GM12878 (cell line): ENCODE data around the gene SIL1. TPM values are rescaled to one million over a fixed set of nuclear protein-coding genes. Genes with fewer than 3 reads are reported as not detected.

ENCODE experiments used
- ATAC-seq: fragments of 200-7000 bp; cut with Tn5 transposase; 3 replicates; pipeline ENCODE4 v1.9.1; 2020; ENCODE audit warnings: mild to moderate bottlenecking, moderate library complexity
- BruUV-seq: library from RNA; stranded (reverse); fragments of 400-500 nt; replicated peaks from 2 replicates; lab custom pipeline; 2021; lab: Mats Ljungman, UMichigan
- CTCF ChIA-PET: fragments of 300-600 bp; sonication (Branson Sonifier 250); formaldehyde crosslinking; extraction: SDS; loops from one replicate; lab custom pipeline; 2021; ENCODE audit warnings: inconsistent platforms; lab: Yijun Ruan, JAX
- POLR2A ChIA-PET: fragments of 350-600 bp; formaldehyde crosslinking; extraction: SDS; loops from one replicate; lab custom pipeline; 2021; ENCODE audit warnings: inconsistent platforms; lab: Charles Lee
- RAD21 ChIA-PET: fragments of 300-600 bp; sonication (Branson Sonifier 250); formaldehyde crosslinking; loops from one replicate; lab custom pipeline; 2023; ENCODE audit warnings: antibody characterized with exemption; ENCODE audit not compliant: unreplicated experiment; lab: Charles Lee
- SMC1A ChIA-PET: fragments of 300-600 bp; sonication (Branson Sonifier 250); formaldehyde crosslinking; loops from one replicate; lab custom pipeline; 2023; ENCODE audit not compliant: unreplicated experiment, uncharacterized antibody; lab: Charles Lee
- DNase-seq: peaks from one replicate; pipeline ENCODE4 v3.0.0-alpha.2; 2011; ENCODE audit warnings: low read depth, low spot score
- FAIRE-seq: peaks from 3 replicates; lab custom pipeline; 2011; peaks lifted over from hg19 to GRCh38; lab: Jason Lieb, UNC
- H2AFZ ChIP-seq: 2 replicates; pipeline ENCODE4 v1.6.0; 2011; ENCODE audit warnings: low read depth, low read length, control low read depth; ENCODE audit not compliant: control insufficient read depth
- H3K27ac ChIP-seq: 2 replicates; pipeline ENCODE4 v1.5.1; 2011; ENCODE audit warnings: control low read depth; ENCODE audit not compliant: control insufficient read depth, insufficient read depth
- H3K27me3 ChIP-seq, 2 experiments: replicated peaks in 1 of 2; 2 replicates each; pipeline versions ENCODE4 v1.6.0 to v1.6.1; 2011; ENCODE audit warnings: low read length in 1 of 2; ENCODE audit not compliant: control insufficient read depth in 2 of 2, insufficient read depth in 2 of 2
- H3K36me3 ChIP-seq, 2 experiments: 2 replicates each; pipeline ENCODE4 v1.5.1; 2011; ENCODE audit warnings: low read length in 1 of 2; ENCODE audit not compliant: control insufficient read depth in 2 of 2, insufficient read depth in 2 of 2
- H3K4me1 ChIP-seq: 2 replicates; pipeline ENCODE4 v1.6.1; 2011; ENCODE audit warnings: mild to moderate bottlenecking, low read length, moderate library complexity, mixed read lengths; ENCODE audit not compliant: control insufficient read depth, insufficient read depth
- H3K4me2 ChIP-seq: 2 replicates; pipeline ENCODE4 v1.6.0; 2011; ENCODE audit warnings: control low read depth; ENCODE audit not compliant: control insufficient read depth, insufficient read depth
- H3K4me3 ChIP-seq: fragments of 200-600 bp; sonication (generic); 2 replicates; pipeline ENCODE4 v1.5.1; 2016
- H3K79me2 ChIP-seq: 2 replicates; pipeline ENCODE4 v1.6.0; 2011; ENCODE audit warnings: low read length; ENCODE audit not compliant: control insufficient read depth, insufficient read depth
- H3K9ac ChIP-seq: 2 replicates; pipeline ENCODE4 v1.8.0; 2011; ENCODE audit warnings: low read length, control low read depth, mixed read lengths; ENCODE audit not compliant: control insufficient read depth, insufficient read depth
- H3K9me3 ChIP-seq: replicated peaks from 3 replicates; pipeline ENCODE4 v1.5.1; 2011; ENCODE audit warnings: mild to moderate bottlenecking, low read length; ENCODE audit not compliant: control insufficient read depth, insufficient read depth
- H4K20me1 ChIP-seq: 2 replicates; pipeline ENCODE4 v1.6.0; 2011; ENCODE audit not compliant: control insufficient read depth, insufficient read depth
- BCL11A ChIP-seq: IDR thresholded peaks from 2 replicates; pipeline ENCODE4 v1.6.1; 2011; ENCODE audit warnings: low read depth, low read length
- CHD1 ChIP-seq: IDR thresholded peaks from 2 replicates; pipeline ENCODE4 v1.6.1; 2012; ENCODE audit warnings: low read depth, low read length, improper control_type of control experiment
- GATAD2B ChIP-seq: fragments of 450-650 bp; conservative IDR thresholded peaks from 2 replicates; pipeline ENCODE4 v1.6.1; 2017; ENCODE audit warnings: low read depth, mild to moderate bottlenecking, moderate library complexity
- HCFC1 ChIP-seq: fragments of 150-350 bp; IDR thresholded peaks from 2 replicates; pipeline ENCODE4 v1.6.1; 2014; ENCODE audit warnings: low read length
- HDGF ChIP-seq: fragments of 450-650 bp; IDR thresholded peaks from 2 replicates; pipeline ENCODE4 v1.6.1; 2016; ENCODE audit warnings: antibody characterized with exemption
- IRF4 ChIP-seq: IDR thresholded peaks from 2 replicates; pipeline ENCODE4 v1.6.1; 2011; ENCODE audit warnings: low read depth, low read length
- LARP7 ChIP-seq: fragments of 450-650 bp; IDR thresholded peaks from 2 replicates; pipeline ENCODE4 v1.6.1; 2017; ENCODE audit warnings: mild to moderate bottlenecking
- MTA2 ChIP-seq: fragments of 450-650 bp; IDR thresholded peaks from 2 replicates; pipeline ENCODE4 v1.6.1; 2016; ENCODE audit warnings: low read depth, mild to moderate bottlenecking, moderate library complexity
- PAX5 ChIP-seq: IDR thresholded peaks from 2 replicates; pipeline ENCODE4 v1.6.1; 2011; ENCODE audit warnings: low read depth, low read length, borderline replicate concordance
- PAX8 ChIP-seq: fragments of 450-650 bp; IDR thresholded peaks from 2 replicates; pipeline ENCODE4 v1.6.1; 2017; ENCODE audit warnings: mild to moderate bottlenecking, moderate library complexity
- PML ChIP-seq: IDR thresholded peaks from 2 replicates; pipeline ENCODE4 v1.6.1; 2012; ENCODE audit warnings: low read length, inconsistent platforms
- RAD51 ChIP-seq: fragments of 450-650 bp; IDR thresholded peaks from 2 replicates; pipeline ENCODE4 v1.6.1; 2016; ENCODE audit warnings: moderate library complexity, mild to moderate bottlenecking, inconsistent platforms
- SRF ChIP-seq, 2 experiments: IDR thresholded peaks; 2 replicates each; pipeline ENCODE4 v1.6.1; 2011; ENCODE audit warnings: low read depth in 2 of 2, low read length in 2 of 2, mild to moderate bottlenecking in 1 of 2, moderate library complexity in 1 of 2
- in situ Hi-C: fragments of 300-500 bp; cut with MboI; formaldehyde crosslinking; loops from 9 replicates; pipeline ENCODE4 v1.14.3; 2018; ENCODE audit warnings: mixed read lengths
- intact Hi-C: fragments of 100-400 bp; cut with micrococcal nuclease; formaldehyde crosslinking; loops from one replicate; pipeline ENCODE4 v1.14.2; 2022; ENCODE audit not compliant: unreplicated experiment
- polyA plus RNA-seq, 11 experiments: library from polyadenylated mRNA; depleted of rRNA in 4 of 11; unstranded in 6 of 11; stranded (reverse) in 5 of 11; fragments of >200 nt; fragmentation: Nextera tagmentation in 4 of 11; fragmentation: Illumina TruSeq in 1 of 11; extraction: Ambion mirVana in 4 of 11; extraction: Trizol in 1 of 11; gene quantifications; 1 replicate in 1 of 11; 2 replicates in 10 of 11; pipeline versions ENCODE4 v1.2.1 to v1.2.3, GENCODE V29; 2011 to 2016; ENCODE audit warnings: inconsistent platforms in 2 of 11, missing spikeins in 2 of 11, low read depth in 1 of 11
- total RNA-seq, 4 experiments: library from RNA; depleted of rRNA in 3 of 4; stranded (reverse); fragments of >200 nt in 3 of 4; fragmentation: Illumina TruSeq in 1 of 4; extraction: Trizol in 1 of 4; gene quantifications; 2 replicates each; pipeline versions ENCODE4 v1.2.1 to v1.2.3, GENCODE V29; 2013 to 2021
- TF ChIP-seq, protein P1 (sequence below): IDR thresholded peaks from 2 replicates; pipeline ENCODE4 v1.6.1; 2011; ENCODE audit warnings: mild to moderate bottlenecking, low read depth, low read length, moderate library complexity; ENCODE audit not compliant: insufficient replicate concordance
- TF ChIP-seq, protein P2 (sequence below): fragments of 450-650 bp; IDR thresholded peaks from 2 replicates; pipeline ENCODE4 v1.6.1; 2016; ENCODE audit warnings: mild to moderate bottlenecking
- TF ChIP-seq, protein P3 (sequence below): IDR thresholded peaks from 2 replicates; pipeline ENCODE4 v1.6.1; 2012; ENCODE audit warnings: mild to moderate bottlenecking, low read depth, low read length
- TF ChIP-seq, protein P4 (sequence below): IDR thresholded peaks from 2 replicates; pipeline ENCODE4 v1.6.1; 2011; ENCODE audit warnings: low read depth, mild to moderate bottlenecking, low read length, moderate library complexity, borderline replicate concordance; ENCODE audit errors: extremely low read depth
- TF ChIP-seq, protein P5 (sequence below): IDR thresholded peaks from 2 replicates; pipeline ENCODE4 v1.6.1; 2011; ENCODE audit warnings: borderline replicate concordance, low read depth, mild to moderate bottlenecking, moderate library complexity, mixed read lengths, low read length; ENCODE audit not compliant: insufficient read depth; ENCODE audit errors: extremely low read length

Gene SIL1
- total and polyA plus RNA-seq, 10 of the 15 experiments (the other 5 are each of a cell fraction or from before 2014, with no cell fraction given) = 4.1 to 49.8 (median 29.4) TPM

DNA sequence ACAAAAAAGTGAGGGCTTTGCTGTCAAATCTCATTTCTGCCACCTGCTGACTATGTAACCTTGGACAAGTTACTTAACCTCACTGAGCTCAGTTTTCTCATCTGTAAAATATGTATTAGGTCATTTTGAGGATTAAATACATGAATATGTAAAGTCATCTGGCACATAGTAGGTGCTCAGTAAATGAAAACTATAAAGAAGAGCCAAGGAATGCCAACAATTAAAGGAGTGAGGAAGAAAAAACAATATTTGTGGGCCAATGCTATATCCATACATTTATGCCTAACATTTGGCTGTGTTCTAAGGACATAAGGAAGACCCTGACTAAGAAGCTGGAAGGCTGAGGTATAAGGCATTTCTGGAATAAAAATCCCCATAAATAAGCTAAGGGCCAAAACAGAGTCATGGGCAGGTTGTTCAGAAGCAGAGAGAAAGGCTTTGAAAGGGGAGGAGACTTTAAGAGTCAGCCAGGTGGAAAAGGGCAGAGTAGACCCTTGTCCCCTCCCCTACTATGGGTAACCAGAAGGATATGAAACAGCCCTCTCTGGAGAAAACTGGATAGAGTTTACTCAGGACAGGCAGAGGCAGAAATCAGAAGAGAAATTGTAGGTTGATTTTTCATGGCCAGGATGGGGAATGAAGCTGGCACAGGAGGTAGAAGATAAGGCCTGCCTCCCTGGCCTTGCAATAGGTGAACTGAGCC, 47.6 kb upstream of the SIL1 start:
- no peak for ATAC-seq
- no peak overlapping the region for H3K27ac ChIP-seq
- no peaks in the 10 kb centered on the region for H4K20me1 ChIP-seq
- FAIRE-seq = no peak
- TF ChIP-seq, protein P1, sequence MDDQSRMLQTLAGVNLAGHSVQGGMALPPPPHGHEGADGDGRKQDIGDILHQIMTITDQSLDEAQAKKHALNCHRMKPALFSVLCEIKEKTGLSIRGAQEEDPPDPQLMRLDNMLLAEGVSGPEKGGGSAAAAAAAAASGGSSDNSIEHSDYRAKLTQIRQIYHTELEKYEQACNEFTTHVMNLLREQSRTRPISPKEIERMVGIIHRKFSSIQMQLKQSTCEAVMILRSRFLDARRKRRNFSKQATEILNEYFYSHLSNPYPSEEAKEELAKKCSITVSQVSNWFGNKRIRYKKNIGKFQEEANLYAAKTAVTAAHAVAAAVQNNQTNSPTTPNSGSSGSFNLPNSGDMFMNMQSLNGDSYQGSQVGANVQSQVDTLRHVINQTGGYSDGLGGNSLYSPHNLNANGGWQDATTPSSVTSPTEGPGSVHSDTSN = no peak
- no peak for TF ChIP-seq PML
- TF ChIP-seq GATAD2B = no peak
- TF ChIP-seq HCFC1 = no peak
- TF ChIP-seq, protein P2, sequence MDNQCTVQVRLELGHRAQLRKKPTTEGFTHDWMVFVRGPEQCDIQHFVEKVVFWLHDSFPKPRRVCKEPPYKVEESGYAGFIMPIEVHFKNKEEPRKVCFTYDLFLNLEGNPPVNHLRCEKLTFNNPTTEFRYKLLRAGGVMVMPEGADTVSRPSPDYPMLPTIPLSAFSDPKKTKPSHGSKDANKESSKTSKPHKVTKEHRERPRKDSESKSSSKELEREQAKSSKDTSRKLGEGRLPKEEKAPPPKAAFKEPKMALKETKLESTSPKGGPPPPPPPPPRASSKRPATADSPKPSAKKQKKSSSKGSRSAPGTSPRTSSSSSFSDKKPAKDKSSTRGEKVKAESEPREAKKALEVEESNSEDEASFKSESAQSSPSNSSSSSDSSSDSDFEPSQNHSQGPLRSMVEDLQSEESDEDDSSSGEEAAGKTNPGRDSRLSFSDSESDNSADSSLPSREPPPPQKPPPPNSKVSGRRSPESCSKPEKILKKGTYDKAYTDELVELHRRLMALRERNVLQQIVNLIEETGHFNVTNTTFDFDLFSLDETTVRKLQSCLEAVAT = no peak
- TF ChIP-seq, protein P3, sequence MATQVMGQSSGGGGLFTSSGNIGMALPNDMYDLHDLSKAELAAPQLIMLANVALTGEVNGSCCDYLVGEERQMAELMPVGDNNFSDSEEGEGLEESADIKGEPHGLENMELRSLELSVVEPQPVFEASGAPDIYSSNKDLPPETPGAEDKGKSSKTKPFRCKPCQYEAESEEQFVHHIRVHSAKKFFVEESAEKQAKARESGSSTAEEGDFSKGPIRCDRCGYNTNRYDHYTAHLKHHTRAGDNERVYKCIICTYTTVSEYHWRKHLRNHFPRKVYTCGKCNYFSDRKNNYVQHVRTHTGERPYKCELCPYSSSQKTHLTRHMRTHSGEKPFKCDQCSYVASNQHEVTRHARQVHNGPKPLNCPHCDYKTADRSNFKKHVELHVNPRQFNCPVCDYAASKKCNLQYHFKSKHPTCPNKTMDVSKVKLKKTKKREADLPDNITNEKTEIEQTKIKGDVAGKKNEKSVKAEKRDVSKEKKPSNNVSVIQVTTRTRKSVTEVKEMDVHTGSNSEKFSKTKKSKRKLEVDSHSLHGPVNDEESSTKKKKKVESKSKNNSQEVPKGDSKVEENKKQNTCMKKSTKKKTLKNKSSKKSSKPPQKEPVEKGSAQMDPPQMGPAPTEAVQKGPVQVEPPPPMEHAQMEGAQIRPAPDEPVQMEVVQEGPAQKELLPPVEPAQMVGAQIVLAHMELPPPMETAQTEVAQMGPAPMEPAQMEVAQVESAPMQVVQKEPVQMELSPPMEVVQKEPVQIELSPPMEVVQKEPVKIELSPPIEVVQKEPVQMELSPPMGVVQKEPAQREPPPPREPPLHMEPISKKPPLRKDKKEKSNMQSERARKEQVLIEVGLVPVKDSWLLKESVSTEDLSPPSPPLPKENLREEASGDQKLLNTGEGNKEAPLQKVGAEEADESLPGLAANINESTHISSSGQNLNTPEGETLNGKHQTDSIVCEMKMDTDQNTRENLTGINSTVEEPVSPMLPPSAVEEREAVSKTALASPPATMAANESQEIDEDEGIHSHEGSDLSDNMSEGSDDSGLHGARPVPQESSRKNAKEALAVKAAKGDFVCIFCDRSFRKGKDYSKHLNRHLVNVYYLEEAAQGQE = no peak
- TF ChIP-seq PAX5 = no peak
- no peak for TF ChIP-seq SRF (IDR thresholded peaks at IDR 0.05; ENCODE audit: low read depth in 2 of 2, low read length in 2 of 2)
- TF ChIP-seq MTA2 = no peak
- no peak for TF ChIP-seq HDGF
- no peak for TF ChIP-seq IRF4
- TF ChIP-seq PAX8 = no peak
- TF ChIP-seq CHD1 = no peak
- TF ChIP-seq RAD51 = no peak
- TF ChIP-seq, protein P4, sequence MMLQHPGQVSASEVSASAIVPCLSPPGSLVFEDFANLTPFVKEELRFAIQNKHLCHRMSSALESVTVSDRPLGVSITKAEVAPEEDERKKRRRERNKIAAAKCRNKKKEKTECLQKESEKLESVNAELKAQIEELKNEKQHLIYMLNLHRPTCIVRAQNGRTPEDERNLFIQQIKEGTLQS = no peak
- no peak for TF ChIP-seq LARP7
- TF ChIP-seq, protein P5, sequence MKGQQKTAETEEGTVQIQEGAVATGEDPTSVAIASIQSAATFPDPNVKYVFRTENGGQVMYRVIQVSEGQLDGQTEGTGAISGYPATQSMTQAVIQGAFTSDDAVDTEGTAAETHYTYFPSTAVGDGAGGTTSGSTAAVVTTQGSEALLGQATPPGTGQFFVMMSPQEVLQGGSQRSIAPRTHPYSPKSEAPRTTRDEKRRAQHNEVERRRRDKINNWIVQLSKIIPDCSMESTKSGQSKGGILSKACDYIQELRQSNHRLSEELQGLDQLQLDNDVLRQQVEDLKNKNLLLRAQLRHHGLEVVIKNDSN = no peak
- TF ChIP-seq BCL11A = no peak
- BruUV-seq = no TSS peak
- in situ Hi-C loops (no loop called here), intact Hi-C loops (no loop called here)
- no peaks in the 10 kb centered on the region for H3K79me2 ChIP-seq
- ChIA-PET RAD21 (interaction anchor here (0.6 to 1.9 kb wide), 8 partner anchors 23 to 1355 kb away, joined by 3 to 7 read pairs (median 3); partner anchors contain the start of gene SIL1), CTCF (interaction anchor here (0.7 to 2.1 kb wide), 15 partner anchors 15 to 697 kb away, joined by 3 to 8 read pairs (median 4); partner anchors contain the start of gene PAIP2), SMC1A (interaction anchor here (0.7 to 2.0 kb wide), 10 partner anchors 16 to 456 kb away, joined by 3 to 5 read pairs (median 3); no protein-coding TSS in a partner anchor), POLR2A (no interaction called here)
- peak overlapping the region; percentile 72 for H2AFZ ChIP-seq
- no peaks in the 10 kb centered on the region for H3K27me3 ChIP-seq
- H3K4me3 ChIP-seq = no peak overlapping the region
- peak overlapping the region; percentile 17; the same call in 1 of the 2 replicates for H3K4me2 ChIP-seq
- no peaks in the 10 kb centered on the region for H3K9me3 ChIP-seq
- peaks cover 6% of the 10 kb centered on the region; the same call in 1 of the 2 replicates for H3K4me1 ChIP-seq
- no peaks in the 10 kb centered on the region for H3K36me3 ChIP-seq
- H3K9ac ChIP-seq = no peak overlapping the region
- no peak for DNase-seq
